ENCODE measurements around the gene OAF.
"Not testable (repeated sequence)": the region's sequence is repeated elsewhere in the genome, so short reads cannot be mapped to it uniquely, and the experiment has no call there.

DNA sequence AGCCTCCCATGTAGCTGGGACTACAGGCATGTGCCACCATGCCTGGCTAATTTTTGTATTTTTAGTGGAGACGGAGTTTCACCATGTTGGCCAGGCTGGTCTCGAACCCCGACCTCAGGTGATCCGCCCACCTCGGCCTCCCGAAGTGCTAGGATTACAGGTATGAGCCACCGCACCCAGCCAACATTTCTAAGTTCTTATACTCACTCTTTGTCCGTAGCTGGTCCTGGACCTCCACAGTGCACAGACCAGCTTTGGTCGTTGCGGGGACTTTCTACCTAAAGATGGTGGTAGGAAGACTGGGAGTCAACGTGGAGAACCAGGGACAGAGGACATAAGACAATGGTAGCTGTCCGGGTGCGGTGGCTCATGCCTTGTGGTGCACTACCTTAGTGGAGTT is 42.5 kb downstream of the OAF start:
- TF ChIP-seq FOXJ2 (tag; IDR thresholded peaks at IDR 0.05); CBFA2T3 (IDR thresholded peaks at IDR 0.05); ZNF274 (IDR thresholded peaks at IDR 0.05; ENCODE audit: borderline replicate concordance, low read depth, low read length); CREB1 (IDR thresholded peaks at IDR 0.05); CREB1 (CRISPR knock-in tag; IDR thresholded peaks at IDR 0.05); TCF7L2 (IDR thresholded peaks at IDR 0.05; ENCODE audit: low read depth, low read length); ZNF24 (IDR thresholded peaks at IDR 0.05); POLR2A (conservative IDR thresholded peaks at IDR 0.05); MEF2D (tag; conservative IDR thresholded peaks at IDR 0.05; ENCODE audit: low read depth): not testable (repeated sequence)
- TF ChIP-seq, protein P1, sequence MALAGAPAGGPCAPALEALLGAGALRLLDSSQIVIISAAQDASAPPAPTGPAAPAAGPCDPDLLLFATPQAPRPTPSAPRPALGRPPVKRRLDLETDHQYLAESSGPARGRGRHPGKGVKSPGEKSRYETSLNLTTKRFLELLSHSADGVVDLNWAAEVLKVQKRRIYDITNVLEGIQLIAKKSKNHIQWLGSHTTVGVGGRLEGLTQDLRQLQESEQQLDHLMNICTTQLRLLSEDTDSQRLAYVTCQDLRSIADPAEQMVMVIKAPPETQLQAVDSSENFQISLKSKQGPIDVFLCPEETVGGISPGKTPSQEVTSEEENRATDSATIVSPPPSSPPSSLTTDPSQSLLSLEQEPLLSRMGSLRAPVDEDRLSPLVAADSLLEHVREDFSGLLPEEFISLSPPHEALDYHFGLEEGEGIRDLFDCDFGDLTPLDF (CRISPR knock-in tag; IDR thresholded peaks at IDR 0.05), result not testable (repeated sequence)
- TF ChIP-seq, protein P2, sequence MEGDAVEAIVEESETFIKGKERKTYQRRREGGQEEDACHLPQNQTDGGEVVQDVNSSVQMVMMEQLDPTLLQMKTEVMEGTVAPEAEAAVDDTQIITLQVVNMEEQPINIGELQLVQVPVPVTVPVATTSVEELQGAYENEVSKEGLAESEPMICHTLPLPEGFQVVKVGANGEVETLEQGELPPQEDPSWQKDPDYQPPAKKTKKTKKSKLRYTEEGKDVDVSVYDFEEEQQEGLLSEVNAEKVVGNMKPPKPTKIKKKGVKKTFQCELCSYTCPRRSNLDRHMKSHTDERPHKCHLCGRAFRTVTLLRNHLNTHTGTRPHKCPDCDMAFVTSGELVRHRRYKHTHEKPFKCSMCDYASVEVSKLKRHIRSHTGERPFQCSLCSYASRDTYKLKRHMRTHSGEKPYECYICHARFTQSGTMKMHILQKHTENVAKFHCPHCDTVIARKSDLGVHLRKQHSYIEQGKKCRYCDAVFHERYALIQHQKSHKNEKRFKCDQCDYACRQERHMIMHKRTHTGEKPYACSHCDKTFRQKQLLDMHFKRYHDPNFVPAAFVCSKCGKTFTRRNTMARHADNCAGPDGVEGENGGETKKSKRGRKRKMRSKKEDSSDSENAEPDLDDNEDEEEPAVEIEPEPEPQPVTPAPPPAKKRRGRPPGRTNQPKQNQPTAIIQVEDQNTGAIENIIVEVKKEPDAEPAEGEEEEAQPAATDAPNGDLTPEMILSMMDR (IDR thresholded peaks at IDR 0.05 in 2 of 3, conservative IDR thresholded peaks at IDR 0.05 in 1 of 3; ENCODE audit: insufficient read depth in 2 of 3, low read depth in 1 of 3, low read length in 3 of 3), result not testable (repeated sequence)
- TF ChIP-seq, protein P3, sequence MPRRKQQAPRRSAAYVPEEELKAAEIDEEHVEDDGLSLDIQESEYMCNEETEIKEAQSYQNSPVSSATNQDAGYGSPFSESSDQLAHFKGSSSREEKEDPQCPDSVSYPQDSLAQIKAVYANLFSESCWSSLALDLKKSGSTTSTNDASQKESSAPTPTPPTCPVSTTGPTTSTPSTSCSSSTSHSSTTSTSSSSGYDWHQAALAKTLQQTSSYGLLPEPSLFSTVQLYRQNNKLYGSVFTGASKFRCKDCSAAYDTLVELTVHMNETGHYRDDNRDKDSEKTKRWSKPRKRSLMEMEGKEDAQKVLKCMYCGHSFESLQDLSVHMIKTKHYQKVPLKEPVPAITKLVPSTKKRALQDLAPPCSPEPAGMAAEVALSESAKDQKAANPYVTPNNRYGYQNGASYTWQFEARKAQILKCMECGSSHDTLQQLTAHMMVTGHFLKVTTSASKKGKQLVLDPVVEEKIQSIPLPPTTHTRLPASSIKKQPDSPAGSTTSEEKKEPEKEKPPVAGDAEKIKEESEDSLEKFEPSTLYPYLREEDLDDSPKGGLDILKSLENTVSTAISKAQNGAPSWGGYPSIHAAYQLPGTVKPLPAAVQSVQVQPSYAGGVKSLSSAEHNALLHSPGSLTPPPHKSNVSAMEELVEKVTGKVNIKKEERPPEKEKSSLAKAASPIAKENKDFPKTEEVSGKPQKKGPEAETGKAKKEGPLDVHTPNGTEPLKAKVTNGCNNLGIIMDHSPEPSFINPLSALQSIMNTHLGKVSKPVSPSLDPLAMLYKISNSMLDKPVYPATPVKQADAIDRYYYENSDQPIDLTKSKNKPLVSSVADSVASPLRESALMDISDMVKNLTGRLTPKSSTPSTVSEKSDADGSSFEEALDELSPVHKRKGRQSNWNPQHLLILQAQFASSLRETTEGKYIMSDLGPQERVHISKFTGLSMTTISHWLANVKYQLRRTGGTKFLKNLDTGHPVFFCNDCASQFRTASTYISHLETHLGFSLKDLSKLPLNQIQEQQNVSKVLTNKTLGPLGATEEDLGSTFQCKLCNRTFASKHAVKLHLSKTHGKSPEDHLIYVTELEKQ (CRISPR knock-in tag; IDR thresholded peaks at IDR 0.05), result not testable (repeated sequence)

Data from K562 (cell line).